ENCODE results near the gene ZNF784.

DNA sequence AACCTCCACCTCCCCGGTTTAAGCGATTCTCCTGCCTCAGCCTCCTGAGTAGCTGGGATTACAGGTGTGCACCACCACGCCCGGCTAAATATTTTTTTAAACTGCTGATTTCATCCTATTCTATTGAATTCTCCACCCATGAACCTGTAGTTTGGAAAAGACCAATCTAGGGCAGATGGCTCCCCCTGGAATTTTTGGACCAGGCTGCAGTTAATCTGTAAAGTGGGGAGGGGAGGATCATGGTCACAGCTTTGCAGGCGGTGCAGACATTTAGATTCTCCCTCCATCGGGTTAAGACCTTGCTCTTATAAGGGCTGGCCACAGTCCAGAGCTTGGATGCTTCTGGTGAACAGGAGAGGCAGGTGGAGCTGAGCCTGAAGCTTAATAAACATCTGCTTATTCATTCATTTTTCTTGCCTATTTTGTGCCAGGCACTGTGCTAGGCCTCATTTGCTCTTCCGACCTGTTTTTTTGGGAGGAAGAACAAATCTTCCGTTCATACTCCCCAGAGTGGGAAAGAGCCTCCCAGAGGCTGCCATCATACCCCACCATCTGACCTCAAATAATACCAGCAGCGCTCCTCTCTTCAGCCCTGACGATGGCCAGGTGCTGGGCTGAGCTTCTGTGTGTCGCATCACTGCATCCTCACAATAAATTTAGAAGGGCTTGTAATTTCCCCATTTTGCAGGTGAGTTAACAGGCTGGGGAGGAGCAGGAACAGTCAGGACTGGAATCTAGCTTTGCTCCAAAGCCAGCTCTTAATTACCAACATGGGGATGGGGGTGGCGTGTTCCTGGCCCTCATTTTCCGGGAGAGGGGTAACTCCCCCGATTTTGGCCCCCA lies 22.7 kb upstream of the ZNF784 start:
- no peak for TF ChIP-seq SMC3 (IDR thresholded peaks at IDR 0.05; ENCODE audit: low read depth, low read length)
- TF ChIP-seq, protein P1, sequence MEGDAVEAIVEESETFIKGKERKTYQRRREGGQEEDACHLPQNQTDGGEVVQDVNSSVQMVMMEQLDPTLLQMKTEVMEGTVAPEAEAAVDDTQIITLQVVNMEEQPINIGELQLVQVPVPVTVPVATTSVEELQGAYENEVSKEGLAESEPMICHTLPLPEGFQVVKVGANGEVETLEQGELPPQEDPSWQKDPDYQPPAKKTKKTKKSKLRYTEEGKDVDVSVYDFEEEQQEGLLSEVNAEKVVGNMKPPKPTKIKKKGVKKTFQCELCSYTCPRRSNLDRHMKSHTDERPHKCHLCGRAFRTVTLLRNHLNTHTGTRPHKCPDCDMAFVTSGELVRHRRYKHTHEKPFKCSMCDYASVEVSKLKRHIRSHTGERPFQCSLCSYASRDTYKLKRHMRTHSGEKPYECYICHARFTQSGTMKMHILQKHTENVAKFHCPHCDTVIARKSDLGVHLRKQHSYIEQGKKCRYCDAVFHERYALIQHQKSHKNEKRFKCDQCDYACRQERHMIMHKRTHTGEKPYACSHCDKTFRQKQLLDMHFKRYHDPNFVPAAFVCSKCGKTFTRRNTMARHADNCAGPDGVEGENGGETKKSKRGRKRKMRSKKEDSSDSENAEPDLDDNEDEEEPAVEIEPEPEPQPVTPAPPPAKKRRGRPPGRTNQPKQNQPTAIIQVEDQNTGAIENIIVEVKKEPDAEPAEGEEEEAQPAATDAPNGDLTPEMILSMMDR (conservative IDR thresholded peaks at IDR 0.05; ENCODE audit: low read depth, low read length) = no peak
- TF ChIP-seq BHLHE40 (IDR thresholded peaks at IDR 0.05; ENCODE audit: low read depth, low read length) = no peak
- TF ChIP-seq, protein P2, sequence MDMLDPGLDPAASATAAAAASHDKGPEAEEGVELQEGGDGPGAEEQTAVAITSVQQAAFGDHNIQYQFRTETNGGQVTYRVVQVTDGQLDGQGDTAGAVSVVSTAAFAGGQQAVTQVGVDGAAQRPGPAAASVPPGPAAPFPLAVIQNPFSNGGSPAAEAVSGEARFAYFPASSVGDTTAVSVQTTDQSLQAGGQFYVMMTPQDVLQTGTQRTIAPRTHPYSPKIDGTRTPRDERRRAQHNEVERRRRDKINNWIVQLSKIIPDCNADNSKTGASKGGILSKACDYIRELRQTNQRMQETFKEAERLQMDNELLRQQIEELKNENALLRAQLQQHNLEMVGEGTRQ (IDR thresholded peaks at IDR 0.05; ENCODE audit: low read depth, low read length) = no peak
- no peak for TF ChIP-seq POLR2A (IDR thresholded peaks at IDR 0.05; ENCODE audit: low read depth, low read length)
- no peak for TF ChIP-seq CEBPB (IDR thresholded peaks at IDR 0.05; ENCODE audit: low read depth, low read length)
- no peak for TF ChIP-seq RAD21 (IDR thresholded peaks at IDR 0.05; ENCODE audit: low read length)
- TF ChIP-seq FOS (IDR thresholded peaks at IDR 0.05; ENCODE audit: low read depth, low read length) = no peak
- no peak for TF ChIP-seq RCOR1 (IDR thresholded peaks at IDR 0.05; ENCODE audit: insufficient replicate concordance, low read length)
- TF ChIP-seq, protein P3, sequence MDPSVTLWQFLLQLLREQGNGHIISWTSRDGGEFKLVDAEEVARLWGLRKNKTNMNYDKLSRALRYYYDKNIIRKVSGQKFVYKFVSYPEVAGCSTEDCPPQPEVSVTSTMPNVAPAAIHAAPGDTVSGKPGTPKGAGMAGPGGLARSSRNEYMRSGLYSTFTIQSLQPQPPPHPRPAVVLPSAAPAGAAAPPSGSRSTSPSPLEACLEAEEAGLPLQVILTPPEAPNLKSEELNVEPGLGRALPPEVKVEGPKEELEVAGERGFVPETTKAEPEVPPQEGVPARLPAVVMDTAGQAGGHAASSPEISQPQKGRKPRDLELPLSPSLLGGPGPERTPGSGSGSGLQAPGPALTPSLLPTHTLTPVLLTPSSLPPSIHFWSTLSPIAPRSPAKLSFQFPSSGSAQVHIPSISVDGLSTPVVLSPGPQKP (IDR thresholded peaks at IDR 0.05; ENCODE audit: borderline replicate concordance, low read depth, low read length) = no peak
- no peak for TF ChIP-seq RFX5 (IDR thresholded peaks at IDR 0.05; ENCODE audit: low read depth, low read length)
- TF ChIP-seq MXI1 (IDR thresholded peaks at IDR 0.05; ENCODE audit: borderline replicate concordance, low read depth, low read length) = no peak

Data from IMR-90 (cell line).